Kidney capillary endothelial cell (primary cell): ENCODE measurements around the gene CHSY3.

Source experiments
- DNase-seq: peaks from one replicate; pipeline ENCODE4 v3.0.0-alpha.2; 2018; ENCODE audit warnings: low spot score

CHSY3 gene

GRCh38 chr5:129945774-129946270, 41.6 kb downstream of the CHSY3 start:
- no peak for DNase-seq

GRCh38 chr5:129951039-129951438, 46.8 kb downstream of the CHSY3 start:
- DNase-seq = no peak

GRCh38 chr5:129958581-129958980, 54.3 kb downstream of the CHSY3 start:
- no peak for DNase-seq

DNA sequence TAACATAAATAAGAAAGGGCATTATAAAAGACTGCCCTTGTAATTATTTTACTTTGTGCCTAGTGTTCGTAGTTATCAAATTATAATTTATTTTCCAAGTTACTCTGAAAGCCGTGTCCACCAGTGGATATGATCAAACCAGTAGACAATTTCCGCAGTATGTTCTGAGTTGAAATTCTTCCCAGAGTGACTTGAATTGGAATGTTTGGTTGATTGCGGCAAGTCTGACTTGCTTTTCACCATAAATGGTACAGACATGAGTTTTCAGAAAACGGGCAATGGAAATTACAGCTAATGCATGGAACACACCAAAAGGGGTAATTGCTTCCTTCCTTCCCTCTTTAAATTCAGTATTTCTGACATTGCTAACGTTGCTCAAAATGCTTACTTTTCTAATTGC, 56.6 kb downstream of the CHSY3 start:
- no peak for DNase-seq

- DNase-seq = no peak
These were observed 58.2 kb downstream of the CHSY3 start for GRCh38 chr5:129962506-129962905.

DNA sequence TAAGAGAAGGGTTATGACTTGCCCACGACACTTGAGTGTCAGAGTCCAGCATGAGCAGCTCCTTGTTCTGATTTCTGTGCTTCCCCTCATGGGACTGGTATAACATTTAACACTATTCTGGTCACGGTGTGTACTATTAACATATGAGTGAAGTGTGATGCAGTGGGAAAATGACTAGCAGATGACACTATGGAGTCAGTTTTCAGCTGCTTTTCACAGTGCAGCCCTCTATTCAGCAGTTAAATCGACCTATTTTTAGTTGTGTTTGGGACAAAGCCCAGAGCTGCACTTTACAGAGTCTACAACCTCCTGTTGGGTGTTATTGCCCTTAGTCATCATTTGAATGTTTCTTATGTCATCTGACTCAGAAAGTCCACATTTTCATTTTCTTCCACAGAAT, 59.1 kb downstream of the CHSY3 start:
- peak; percentile 37 for DNase-seq

DNA sequence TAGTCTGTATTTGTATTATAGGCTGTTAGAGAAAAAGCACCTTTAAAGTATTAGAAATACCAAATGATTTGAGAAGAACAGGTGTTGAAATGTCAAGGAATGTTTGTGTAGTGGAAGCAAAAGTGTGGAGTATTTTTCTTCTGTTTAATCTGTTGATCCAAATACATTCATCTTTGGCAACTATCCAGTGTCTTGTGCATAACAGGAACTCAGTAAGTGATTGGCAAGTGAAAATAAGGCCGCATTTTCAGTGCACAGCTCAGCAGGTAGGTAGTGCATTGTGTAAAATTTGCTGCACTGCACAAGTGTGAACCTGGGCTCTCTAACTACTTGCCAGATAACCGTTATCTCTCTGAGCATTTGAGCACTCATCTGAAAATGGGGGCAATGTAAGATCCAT, 61.8 kb downstream of the CHSY3 start:
- DNase-seq = no peak

DNA sequence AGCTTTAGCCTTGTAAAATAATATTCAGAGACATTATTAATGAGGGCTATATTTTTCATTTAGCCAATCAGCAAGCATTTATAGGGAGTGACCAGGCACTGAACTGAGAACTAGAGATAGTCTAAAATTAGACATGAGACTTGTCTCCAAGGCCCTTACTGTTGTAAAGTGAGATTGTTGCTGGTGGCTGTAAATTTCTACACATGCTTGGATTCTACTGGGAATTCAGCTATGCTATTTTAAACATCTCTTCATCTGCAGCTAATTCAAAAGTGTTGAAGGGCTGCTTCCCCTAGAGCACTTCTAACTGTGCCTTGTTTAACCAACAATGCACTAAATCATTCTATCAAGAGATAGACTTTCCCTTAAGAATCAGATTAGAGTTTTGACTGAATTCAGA, 67.4 kb downstream of the CHSY3 start:
- no peak for DNase-seq

DNA sequence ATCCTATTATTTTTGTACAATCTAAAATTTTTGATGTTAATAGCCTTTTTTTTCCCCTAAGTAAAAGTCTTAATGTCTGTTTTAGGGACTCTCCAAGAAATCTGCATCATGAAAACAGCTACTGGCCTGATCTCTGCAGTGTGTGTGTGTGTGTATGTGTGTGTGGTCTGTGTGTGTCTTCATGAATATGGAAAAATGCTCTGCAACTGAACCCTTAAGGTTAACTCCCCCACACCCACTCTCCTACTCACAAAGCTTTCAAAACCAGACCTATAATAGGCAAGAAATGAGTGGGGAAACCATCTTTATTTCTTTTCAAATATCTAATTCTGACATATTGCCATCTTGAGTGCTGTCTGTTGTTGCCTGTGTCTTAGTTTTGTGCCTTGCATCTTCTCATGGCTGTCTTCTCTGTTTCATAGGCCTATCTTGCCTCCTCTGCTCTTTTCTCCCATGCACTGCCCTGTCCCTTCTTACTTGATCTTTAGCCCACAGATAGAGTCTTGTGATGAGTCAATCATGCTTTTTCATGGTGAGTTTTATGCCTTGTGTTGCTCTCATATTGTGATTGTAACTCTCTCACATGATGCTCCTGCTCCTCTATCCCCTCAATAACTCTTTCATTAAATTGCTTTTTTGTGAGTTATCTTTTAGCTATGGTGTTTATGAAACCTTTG, 68.3 kb downstream of the CHSY3 start:
- DNase-seq = no peak

DNA sequence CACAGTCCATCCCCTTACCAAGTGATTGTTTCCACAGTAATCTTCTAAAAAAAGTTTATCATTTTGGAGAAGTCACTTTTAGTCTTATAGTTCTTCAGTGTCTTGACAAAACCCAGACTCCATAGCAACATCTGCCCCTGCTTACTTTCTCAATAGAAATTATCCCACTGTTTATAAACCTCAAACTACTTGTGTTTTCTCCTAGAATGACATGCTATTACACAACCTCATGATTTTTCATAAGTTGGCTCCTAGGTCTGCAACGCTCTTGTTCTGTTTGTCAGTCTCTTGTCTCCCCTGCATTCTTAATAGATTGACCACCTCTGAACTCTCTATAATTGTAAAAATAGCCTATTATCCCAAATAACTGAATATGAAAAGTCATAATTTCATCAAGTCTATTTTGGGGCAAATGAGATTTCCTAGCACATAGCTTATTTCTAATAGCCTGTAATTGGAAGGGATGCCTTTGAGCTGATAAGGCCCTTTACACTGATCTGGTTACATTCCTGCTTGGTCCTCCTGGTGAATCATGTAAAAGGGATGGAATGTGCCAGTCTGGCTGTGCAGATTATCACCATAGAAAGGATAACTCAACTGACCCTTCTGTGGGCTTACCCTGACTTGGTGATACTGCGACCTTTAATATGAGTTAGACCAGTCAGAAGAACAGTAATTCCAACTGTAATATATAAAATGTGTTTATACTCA, 69.6 kb downstream of the CHSY3 start:
- no peak for DNase-seq

DNA sequence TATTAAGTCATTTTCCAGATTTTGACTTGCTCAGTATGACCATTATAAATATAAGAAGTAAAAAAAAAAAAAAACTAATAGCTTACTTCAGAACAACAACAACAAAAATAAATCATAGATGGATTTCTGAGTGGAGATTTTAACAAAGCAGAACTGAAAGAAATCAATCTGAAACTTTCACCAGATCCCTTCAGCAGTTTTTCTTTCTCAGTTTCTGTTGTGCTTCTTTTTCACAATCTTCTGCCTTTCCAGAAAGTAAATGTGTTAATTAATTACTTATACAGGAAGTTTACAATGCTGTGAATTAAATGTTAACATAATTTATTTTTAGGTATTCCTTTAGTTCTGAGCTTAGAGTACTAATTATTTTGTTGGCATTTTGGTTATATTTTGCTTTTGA, 73.5 kb downstream of the CHSY3 start:
- DNase-seq = no peak

- no peak for DNase-seq
These were observed 74.0 kb downstream of the CHSY3 start for GRCh38 chr5:129978270-129978669.

- no peak for DNase-seq
These were observed 84.2 kb downstream of the CHSY3 start for GRCh38 chr5:129988453-129988852.

- no peak for DNase-seq
These were observed 87.5 kb downstream of the CHSY3 start for GRCh38 chr5:129991780-129992179.

GRCh38 chr5:129996896-129997295, 92.6 kb downstream of the CHSY3 start:
- no peak for DNase-seq

- DNase-seq = no peak
These were observed 96.2 kb downstream of the CHSY3 start for GRCh38 chr5:130000460-130000859.

DNA sequence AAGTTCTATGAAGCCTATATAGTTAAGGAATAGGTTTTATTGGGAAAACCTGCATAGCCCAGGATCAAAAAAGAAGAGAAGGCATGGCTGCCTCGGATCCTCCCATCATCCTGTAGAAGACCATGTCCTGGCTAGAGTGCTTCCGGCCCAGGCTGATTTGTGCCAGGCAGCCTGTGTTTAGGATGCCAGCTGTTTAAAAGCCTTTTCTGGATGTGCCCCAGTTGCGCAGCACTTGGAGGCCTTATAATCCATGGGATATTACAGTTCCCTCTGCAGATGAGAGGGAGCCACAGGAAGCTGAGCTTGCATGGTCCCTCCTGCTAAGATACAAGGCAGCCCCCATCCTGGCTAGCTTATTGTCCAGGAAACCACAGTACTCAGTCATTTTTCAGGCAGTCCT, 97.9 kb downstream of the CHSY3 start:
- no peak for DNase-seq

DNA sequence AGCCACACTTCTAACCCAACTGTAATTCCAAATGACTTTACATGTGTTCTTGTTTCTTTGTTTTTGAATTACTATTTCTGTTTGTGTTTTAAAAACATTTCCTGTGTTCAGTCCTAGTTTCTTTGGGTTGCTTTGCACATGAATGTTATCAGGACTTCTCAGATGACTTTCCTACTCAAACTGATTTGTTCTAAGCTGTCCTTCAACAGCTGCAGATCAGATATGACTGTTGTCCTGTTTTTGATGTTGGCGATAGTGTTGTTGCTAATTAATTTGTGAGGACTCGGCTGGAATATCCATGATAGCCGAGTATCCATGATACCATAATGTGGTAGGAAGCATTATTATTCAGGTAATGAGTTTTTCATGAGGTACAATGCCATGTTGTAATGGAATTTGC, 98.6 kb downstream of the CHSY3 start:
- no peak for DNase-seq

DNA sequence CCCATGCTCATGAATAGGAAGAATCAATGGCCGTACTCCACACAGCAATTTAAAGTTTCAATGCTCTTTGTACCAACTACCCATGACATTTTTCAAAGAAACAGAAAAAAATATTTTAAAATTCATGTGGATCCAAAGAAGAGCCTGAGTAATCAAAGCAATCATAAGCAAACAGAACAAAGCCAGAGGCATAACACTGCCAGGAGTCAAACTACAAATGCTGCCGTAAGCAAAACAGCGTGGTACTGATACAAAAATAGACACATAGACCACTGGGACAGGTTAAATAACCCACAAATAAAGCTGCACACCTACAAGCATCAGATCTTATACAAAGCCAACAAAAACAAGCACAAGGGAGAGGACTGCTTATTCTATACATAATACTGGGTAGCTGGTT, 107.7 kb downstream of the CHSY3 start:
- no peak for DNase-seq

GRCh38 chr5:130017173-130017572, 112.9 kb downstream of the CHSY3 start:
- no peak for DNase-seq

GRCh38 chr5:130018641-130019040, 114.4 kb downstream of the CHSY3 start:
- DNase-seq = no peak

DNA sequence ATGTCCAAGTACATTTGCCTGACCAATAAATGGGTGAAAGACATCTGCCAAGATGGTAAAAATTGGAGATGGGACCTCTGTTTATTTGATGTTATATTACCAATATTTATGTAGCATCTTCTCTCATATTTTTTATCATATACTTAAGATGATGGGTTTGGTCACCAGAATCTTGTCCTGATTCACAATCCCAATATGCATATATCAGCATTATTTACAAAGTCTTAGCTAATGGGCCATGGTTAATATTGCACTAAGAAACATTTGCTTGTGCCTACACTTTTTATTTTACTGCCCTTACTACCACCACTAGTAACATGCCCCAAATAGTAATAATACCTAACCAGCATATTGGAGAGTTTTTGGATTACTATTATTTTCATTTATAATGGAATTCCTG, 116.7 kb downstream of the CHSY3 start:
- DNase-seq = no peak

GRCh38 chr5:130021876-130022275, 117.6 kb downstream of the CHSY3 start:
- DNase-seq = no peak

- no peak for DNase-seq
These were observed 119.3 kb downstream of the CHSY3 start for GRCh38 chr5:130023604-130024003.
